NCI-H2196 treated with DMSO at 0.1 percent for 48 hours (cell line): Measurements from ENCODE around the gene FYCO1.

Source experiments
- DNase-seq: peaks from one replicate; lab custom pipeline; 2025; ENCODE audit not compliant: unreplicated experiment; lab: John Stamatoyannopoulos, UW

Gene FYCO1

GRCh38 chr3:45890405-45890804, 105.2 kb downstream of the FYCO1 start:
- peak; percentile 11 for DNase-seq

DNA sequence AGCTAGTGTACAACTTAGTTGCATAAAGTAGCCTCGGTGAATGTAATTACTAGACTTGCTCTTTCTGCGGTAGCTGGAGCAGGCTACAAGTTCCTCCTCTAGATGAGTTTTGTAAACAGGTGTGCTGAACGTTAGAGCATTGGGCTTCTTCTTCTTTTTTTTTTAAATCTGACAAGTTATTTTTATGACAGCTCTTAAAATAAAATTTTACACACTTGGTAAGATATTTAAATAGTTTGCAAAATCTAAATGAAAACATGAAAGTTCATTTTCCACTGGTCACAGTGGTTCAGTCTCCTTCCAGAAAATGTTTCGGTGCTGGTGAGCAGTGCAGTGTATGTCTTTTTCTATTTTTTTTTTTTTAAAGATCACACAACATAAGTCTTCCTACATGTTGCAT, 106.3 kb downstream of the FYCO1 start:
- no peak for DNase-seq

DNA sequence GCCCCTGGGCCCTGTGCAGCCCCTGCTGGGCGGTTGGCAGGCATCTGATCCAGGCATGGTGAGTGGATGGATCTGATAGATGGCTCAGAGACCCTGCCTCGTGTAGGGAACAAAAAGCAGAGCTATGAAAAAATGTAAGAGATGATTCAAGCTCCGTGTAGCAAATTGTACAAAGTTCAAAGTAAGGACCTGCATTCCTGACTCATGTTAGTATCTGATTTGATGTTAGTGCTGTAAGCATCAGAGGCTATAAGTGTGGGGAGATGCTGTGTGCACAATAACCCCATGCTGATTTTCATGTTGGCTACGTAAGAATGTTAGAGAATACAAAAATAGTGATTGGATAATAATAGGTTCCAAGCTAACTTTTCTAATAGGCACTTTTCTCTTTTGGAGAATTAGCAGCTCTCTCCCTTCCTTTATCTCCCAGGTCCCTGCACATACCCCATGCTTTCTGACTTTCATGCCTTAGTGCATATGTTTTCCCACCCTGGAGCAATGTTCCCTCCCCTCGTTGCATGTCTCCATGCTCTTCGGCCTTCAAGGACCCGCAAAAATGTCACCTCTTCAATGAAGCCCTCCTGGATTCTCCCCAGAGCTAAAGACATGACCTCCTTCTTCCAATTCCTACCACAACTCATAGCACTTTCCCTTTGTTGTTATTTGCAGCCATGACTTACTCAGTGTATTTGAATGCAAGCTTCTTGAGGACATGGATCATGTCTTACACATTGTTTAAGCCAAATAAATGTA, 107.7 kb downstream of the FYCO1 start:
- no peak for DNase-seq

DNA sequence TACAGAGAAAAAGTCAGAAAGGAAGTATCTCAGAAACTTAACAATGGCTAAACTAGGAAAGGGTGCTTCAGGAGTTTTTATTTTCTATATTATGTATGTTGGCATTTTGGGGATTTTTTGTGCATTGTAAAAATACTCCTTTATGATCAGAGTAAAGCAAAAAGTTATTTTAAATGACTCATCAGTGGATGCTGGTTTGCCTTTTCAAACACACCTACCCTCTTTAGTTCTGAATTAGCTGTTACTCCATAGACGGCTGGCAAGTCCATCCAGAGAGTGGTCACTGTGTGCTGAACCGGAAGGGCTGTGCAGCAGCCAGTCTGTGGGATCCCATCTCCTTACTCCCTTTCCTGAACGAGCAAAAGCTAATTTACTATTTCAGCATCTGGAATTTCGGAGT, 108.3 kb downstream of the FYCO1 start:
- DNase-seq: no peak

GRCh38 chr3:45885979-45886705, 109.5 kb downstream of the FYCO1 start, which contains the start of gene CCR9:
Gene CCR9 (plus strand): TSS chr3:45886543. CDS start chr3:45894934, 8,391 bp downstream.
- DNase-seq: no peak

GRCh38 chr3:45884368-45885201, 111.0 kb downstream of the FYCO1 start:
- no peak for DNase-seq

DNA sequence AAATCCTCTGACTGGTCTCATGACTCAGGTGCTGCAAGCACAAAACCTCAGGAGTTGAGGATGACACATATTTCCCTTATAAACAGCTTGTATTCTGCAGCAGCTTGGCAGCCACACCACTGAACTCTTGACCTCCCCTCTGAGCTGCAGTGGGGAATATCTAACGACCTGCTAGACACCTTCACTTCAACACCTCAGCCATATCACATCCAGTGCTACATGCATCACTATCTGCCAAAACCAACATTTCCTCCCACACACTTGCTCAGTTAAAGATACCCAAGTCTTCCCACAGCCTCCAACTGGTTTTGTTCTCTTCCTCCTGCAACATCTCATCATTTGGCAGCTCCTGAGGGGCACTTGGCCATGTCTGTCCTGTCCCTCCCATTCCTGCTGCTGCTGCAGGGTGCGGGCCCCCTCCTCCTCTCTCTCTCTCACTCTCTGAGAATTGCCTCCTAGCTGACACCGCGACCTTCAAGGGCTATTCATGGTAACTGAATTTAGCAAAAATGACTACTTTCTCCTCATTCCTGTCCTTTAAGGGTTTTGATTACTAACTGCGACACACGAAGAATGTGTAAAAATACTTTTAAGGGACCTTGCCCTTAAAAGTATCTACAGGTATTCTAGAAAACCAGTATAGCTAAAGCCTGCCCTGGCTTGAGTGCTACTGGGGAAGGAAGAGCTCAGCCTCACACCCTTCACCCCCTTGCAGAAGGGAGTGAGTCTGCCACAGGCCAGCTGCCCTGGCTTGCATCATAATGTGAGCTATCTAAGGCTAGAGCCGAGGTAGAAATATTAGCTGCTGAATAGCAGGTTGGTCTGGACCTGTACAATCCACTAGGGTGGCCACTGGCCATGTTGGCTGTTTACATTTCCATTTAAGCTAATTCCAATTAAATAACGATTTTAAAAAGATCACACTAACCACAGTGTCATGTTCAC, 114.3 kb downstream of the FYCO1 start:
- DNase-seq: no peak

DNA sequence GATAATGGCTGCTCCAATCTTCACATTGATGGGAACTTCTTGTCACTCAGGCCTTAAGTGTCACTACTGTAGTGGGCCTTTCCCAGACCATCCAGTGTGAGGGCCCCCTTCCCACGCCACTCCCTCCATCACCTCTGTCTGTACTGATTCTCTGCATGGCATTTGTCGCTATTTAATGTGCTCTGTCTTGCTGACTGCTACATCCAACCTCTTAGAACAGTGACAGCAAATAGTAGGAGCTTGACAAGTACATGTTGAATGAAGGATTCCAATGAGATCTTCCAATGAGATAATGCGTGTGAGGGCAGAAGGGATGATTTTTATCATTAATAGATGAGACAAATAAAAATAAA, 114.9 kb downstream of the FYCO1 start:
- DNase-seq: no peak

- no peak for DNase-seq
These were observed 117.5 kb downstream of the FYCO1 start for GRCh38 chr3:45878124-45878523.

DNA sequence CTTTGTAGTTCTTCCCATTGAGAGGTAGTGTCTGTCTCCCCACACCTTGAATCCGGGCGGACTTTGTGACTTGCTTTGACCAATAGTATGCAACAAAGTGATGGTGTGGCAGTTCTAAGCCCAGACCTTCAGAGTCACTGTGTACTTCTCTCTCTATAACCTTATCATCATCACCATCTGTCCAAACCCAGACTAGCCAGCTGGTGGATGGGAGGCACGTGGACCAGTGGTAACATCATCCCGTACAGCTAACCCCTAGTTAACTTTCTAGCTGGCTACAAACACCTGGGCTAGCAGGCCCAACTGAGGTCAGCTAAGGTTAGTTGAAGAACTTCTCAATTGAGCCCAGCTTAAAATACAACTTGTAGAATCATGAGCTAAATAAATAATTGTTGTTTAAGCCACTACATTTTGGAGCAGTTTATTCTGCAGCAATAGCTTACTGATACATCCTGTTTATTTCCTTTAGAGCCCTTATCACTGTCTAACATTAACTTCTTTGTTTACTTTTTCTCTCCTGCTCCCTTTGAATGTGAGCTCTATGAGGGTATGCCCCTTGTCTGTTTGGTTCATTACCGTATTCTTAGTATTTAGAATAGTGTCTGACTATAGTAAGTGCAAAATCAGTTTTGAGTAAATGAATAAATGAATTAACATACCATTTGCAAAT, 120.8 kb downstream of the FYCO1 start:
- DNase-seq: no peak

GRCh38 chr3:45873638-45874037, 122.0 kb downstream of the FYCO1 start:
- no peak for DNase-seq

GRCh38 chr3:45873036-45873435, 122.6 kb downstream of the FYCO1 start:
- DNase-seq: no peak

DNA sequence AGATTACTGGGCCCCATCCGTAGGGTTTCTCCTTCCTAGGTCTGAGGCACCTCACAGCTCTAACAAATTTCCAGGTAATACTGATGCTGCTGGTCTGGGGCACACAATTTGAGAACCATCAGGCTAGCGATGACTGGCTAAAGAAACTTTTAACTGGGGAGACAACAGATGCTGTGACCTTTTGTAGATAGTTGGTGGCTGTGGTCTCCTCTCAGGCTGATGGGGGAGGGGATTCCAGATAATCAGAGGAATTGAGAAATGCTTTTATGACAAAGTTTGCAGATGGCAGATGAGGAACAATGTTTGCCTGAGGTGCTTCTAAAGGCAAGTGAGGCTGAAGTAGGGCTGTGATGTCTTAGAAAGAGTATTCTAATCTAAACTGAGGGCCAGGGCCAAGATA, 123.1 kb downstream of the FYCO1 start:
- no peak for DNase-seq

GRCh38 chr3:45871780-45872179, 123.8 kb downstream of the FYCO1 start:
- DNase-seq: no peak

- DNase-seq: no peak
These were observed 125.5 kb downstream of the FYCO1 start for GRCh38 chr3:45870099-45870498.

- DNase-seq: no peak
These were observed 126.0 kb downstream of the FYCO1 start for GRCh38 chr3:45869638-45870037.

DNA sequence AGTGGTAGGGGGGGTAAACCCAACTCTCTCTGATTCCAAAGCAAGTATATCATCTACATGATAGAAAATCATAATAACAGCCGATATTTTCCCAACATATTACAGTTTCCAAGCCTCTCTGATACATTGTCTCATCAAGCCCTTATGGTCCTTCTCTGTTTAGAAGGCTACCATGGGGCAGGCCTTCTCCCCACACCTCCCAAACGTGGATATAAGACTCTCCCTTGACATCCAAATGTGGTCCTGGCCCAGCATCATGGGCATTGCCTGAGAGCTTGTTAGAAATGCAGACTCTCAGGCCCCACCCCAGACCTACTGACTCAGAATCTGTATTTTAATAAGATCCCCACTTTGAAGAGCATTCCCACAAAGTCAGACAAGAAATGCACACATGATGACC, 127.0 kb downstream of the FYCO1 start:
- no peak for DNase-seq

GRCh38 chr3:45868213-45868612, 127.4 kb downstream of the FYCO1 start:
- no peak for DNase-seq
